Fibroblast of skin of left quadriceps (primary cell): ENCODE results near the gene URB1.
"Not testable (repeated sequence)": the region's sequence is repeated elsewhere in the genome, so short reads cannot be mapped to it uniquely, and the experiment has no call there.

Experiments
- DNase-seq, 2 experiments: peaks; one replicate each; pipeline ENCODE4 v3.0.0-alpha.2; 2013; ENCODE audit warnings: low read depth in 2 of 2

Gene URB1

GRCh38 chr21:32298148-32298559 lies 94.7 kb downstream of the URB1 start:
- DNase-seq, result no peak

- DNase-seq, result no peak
These were observed 95.4 kb downstream of the URB1 start for GRCh38 chr21:32297449-32297848.

- DNase-seq, result no peak
These were observed 107.3 kb downstream of the URB1 start for GRCh38 chr21:32285476-32285875.

GRCh38 chr21:32282992-32283391 lies 109.8 kb downstream of the URB1 start:
- DNase-seq, result no peak

- DNase-seq, result no peak
These were observed 111.3 kb downstream of the URB1 start for GRCh38 chr21:32281531-32281930.

- DNase-seq, result no peak
These were observed 113.5 kb downstream of the URB1 start for GRCh38 chr21:32279377-32279680.

GRCh38 chr21:32278518-32279376 lies 114.1 kb downstream of the URB1 start, which contains the start of gene MIS18A:
Gene MIS18A (minus strand): TSS chr21:32279049. CDS start chr21:32279014, 35 bp downstream.
- peak; percentile 86 to 87 for DNase-seq

GRCh38 chr21:32278103-32278502 lies 114.7 kb downstream of the URB1 start:
- no peak for DNase-seq

- DNase-seq, result no peak
These were observed 116.1 kb downstream of the URB1 start for GRCh38 chr21:32276671-32277070.

GRCh38 chr21:32270748-32271147 lies 122.1 kb downstream of the URB1 start:
- no peak for DNase-seq

GRCh38 chr21:32265321-32265720 lies 127.5 kb downstream of the URB1 start:
- not testable (repeated sequence) for DNase-seq

- DNase-seq, result no peak
These were observed 130.9 kb downstream of the URB1 start for GRCh38 chr21:32261929-32262328.
